ENCODE results near the gene IL18. TPM values are rescaled to one million over a fixed set of nuclear protein-coding genes. Genes with fewer than 3 reads are reported as not detected.

Gene IL18
- total and polyA plus RNA-seq, 2 of the 8 experiments (the other 6 are each of a cell fraction or from before 2014, with no cell fraction given): 0.29 to 0.84 TPM

GRCh38 chr11:112123129-112123528 lies 40.8 kb downstream of the IL18 start:
- no peaks in the 10 kb centered on the region; the same call in 1 of the 2 replicates for H3K23me2 ChIP-seq (ENCODE audit: low read depth, low read length)
- no peak overlapping the region for H3K27ac ChIP-seq (ENCODE audit: low read depth, low read length)
- no peak overlapping the region for H3K4ac ChIP-seq (replicated peaks; ENCODE audit: insufficient read length, low read depth, low read length)
- H3K18ac ChIP-seq (ENCODE audit: extremely low read depth, low read length): no peak overlapping the region
- ChIA-PET CTCF (ENCODE audit: partially characterized antibody) (interaction anchor here (0.5 to 2.1 kb wide), 4 partner anchors 10 to 396 kb away, joined by 3 to 20 read pairs (median 4); no protein-coding TSS in a partner anchor), POLR2A (ENCODE audit: partially characterized antibody) (no interaction called here)
- no peak overlapping the region for H2BK12ac ChIP-seq (ENCODE audit: low read depth, low read length)
- no peak overlapping the region for H2AK5ac ChIP-seq (ENCODE audit: low read depth, low read length)
- no peak overlapping the region for H3K14ac ChIP-seq (ENCODE audit: insufficient read length)
- no peak overlapping the region for H3K4me3 ChIP-seq (ENCODE audit: extremely low read depth in 1 of 4, insufficient read depth in 2 of 4, low read depth in 3 of 4, low read length in 4 of 4)
- H3K79me1 ChIP-seq (ENCODE audit: low read depth, low read length): no peaks in the 10 kb centered on the region
- no peaks in the 10 kb centered on the region for H3K36me3 ChIP-seq (ENCODE audit: control insufficient read depth in 2 of 4, insufficient read depth in 4 of 4, low read length in 3 of 4)
- H2BK120ac ChIP-seq (replicated peaks; ENCODE audit: low read depth, low read length): no peak overlapping the region
- H4K91ac ChIP-seq (replicated peaks; ENCODE audit: insufficient read length, low read length): no peak overlapping the region
- WGBS, 2 experiments (ENCODE audit: extremely low coverage in 1 of 2, insufficient coverage in 1 of 2, insufficient read length in 1 of 2, insufficient replicate concordance in 2 of 2, low coverage in 1 of 2, low lambda C conversion rate in 2 of 2, missing lambda C conversion rate in 1 of 2): 94% methylated on average over 4 of the region's 4 CpGs; no CpG with 5 or more reads in 1 of the 2 experiments
- DNase-seq (ENCODE audit: low read depth in 1 of 2, low spot score in 2 of 2): no peak
- no peak overlapping the region for H3K4me2 ChIP-seq (ENCODE audit: insufficient read depth in 1 of 2, low read depth in 2 of 2, low read length in 2 of 2)
- no peaks in the 10 kb centered on the region for H3K27me3 ChIP-seq (replicated peaks in 1 of 4; ENCODE audit: control insufficient read depth in 3 of 4, extremely low read depth in 1 of 4, insufficient read depth in 3 of 4, low read length in 3 of 4)
- no peak overlapping the region for H3K23ac ChIP-seq (ENCODE audit: insufficient read length)
- no peak overlapping the region for H2BK20ac ChIP-seq (ENCODE audit: low read length)
- FAIRE-seq: no peak
- no peaks in the 10 kb centered on the region for H3K4me1 ChIP-seq (replicated peaks in 1 of 4; ENCODE audit: control insufficient read depth in 3 of 4, insufficient read depth in 4 of 4, low read length in 3 of 4)
- H2BK5ac ChIP-seq (ENCODE audit: low read depth, low read length): no peak overlapping the region
- H3K56ac ChIP-seq (replicated peaks; ENCODE audit: insufficient read length, low read depth, low read length): no peak overlapping the region
- H4K8ac ChIP-seq (ENCODE audit: extremely low read depth, insufficient read depth, low read length): no peak overlapping the region
- H4K20me1 ChIP-seq (replicated peaks in 1 of 2; ENCODE audit: control insufficient read depth in 1 of 2, insufficient read depth in 2 of 2, low read length in 2 of 2): no peaks in the 10 kb centered on the region
- no peak overlapping the region for H2BK15ac ChIP-seq (ENCODE audit: low read length)
- H2AFZ ChIP-seq (ENCODE audit: low read length): no peak overlapping the region
- H3K9ac ChIP-seq (replicated peaks in 1 of 4; ENCODE audit: extremely low read depth in 1 of 4, low read depth in 3 of 4, low read length in 3 of 4): no peak overlapping the region
- no peaks in the 10 kb centered on the region for H3K79me2 ChIP-seq (ENCODE audit: control insufficient read depth in 1 of 2, insufficient read depth in 2 of 2, low read length in 2 of 2)
- no peak overlapping the region for H4K5ac ChIP-seq (ENCODE audit: insufficient read length, low read depth, low read length)
- H3K9me3 ChIP-seq (ENCODE audit: insufficient read depth in 2 of 2, low read depth in 1 of 2, low read length in 1 of 2): no peaks in the 10 kb centered on the region
- no peak for TF ChIP-seq RAD21 (IDR thresholded peaks at IDR 0.05 in 1 of 2, conservative IDR thresholded peaks at IDR 0.05 in 1 of 2; ENCODE audit: low read depth in 2 of 2, low read length in 2 of 2)
- no peak for TF ChIP-seq EP300 (IDR thresholded peaks at IDR 0.05; ENCODE audit: borderline replicate concordance in 1 of 2, low read depth in 2 of 2, low read length in 2 of 2)
- TF ChIP-seq CHD2 (IDR thresholded peaks at IDR 0.05; ENCODE audit: low read length): no peak
- TF ChIP-seq CTBP2 (IDR thresholded peaks at IDR 0.05; ENCODE audit: borderline replicate concordance, insufficient read depth, insufficient read length, low read length): no peak
- no peak for TF ChIP-seq CBX8 (IDR thresholded peaks at IDR 0.05; ENCODE audit: borderline replicate concordance, low read depth, low read length)
- TF ChIP-seq PHF8 (conservative IDR thresholded peaks at IDR 0.05; ENCODE audit: low read depth, low read length): no peak
- TF ChIP-seq CBX5 (IDR thresholded peaks at IDR 0.05; ENCODE audit: low read depth, low read length): no peak
- TF ChIP-seq HDAC2 (IDR thresholded peaks at IDR 0.05; ENCODE audit: borderline replicate concordance in 1 of 2, low read depth in 2 of 2, low read length in 2 of 2): no peak
- no peak for TF ChIP-seq CEBPB (IDR thresholded peaks at IDR 0.05; ENCODE audit: low read depth, low read length)
- no peak for TF ChIP-seq ATF2 (IDR thresholded peaks at IDR 0.05; ENCODE audit: low read length)
- TF ChIP-seq TAF1 (IDR thresholded peaks at IDR 0.05; ENCODE audit: low read depth, low read length): no peak
- TF ChIP-seq YY1 (IDR thresholded peaks at IDR 0.05; ENCODE audit: low read depth, low read length): no peak

Data from H1 (cell line).